Activated CD8-positive, alpha-beta T cell treated with anti-CD3 and anti-CD28 coated beads, Interleukin-2, amount 10 ng/mL, durations not matched to agents 7 days and 5 days (primary cell): ENCODE results near the gene DCAF6. TPM values are rescaled to one million over a fixed set of nuclear protein-coding genes. Genes with fewer than 3 reads are reported as not detected.

Experiments
- ATAC-seq: fragments of 150-1000 bp; cut with Tn5 transposase; one replicate; pipeline ENCODE4 v1.10.0; 2021; ENCODE audit warnings: moderate library complexity
- CTCF ChIA-PET: fragments of 350-600 bp; sonication (Branson Sonifier 250); formaldehyde crosslinking; loops from one replicate; lab custom pipeline; 2021; ENCODE audit warnings: antibody characterized with exemption; lab: Charles Lee
- POLR2A ChIA-PET: fragments of 350-600 bp; sonication (Branson Sonifier 250); formaldehyde crosslinking; loops from one replicate; lab custom pipeline; 2021; ENCODE audit warnings: antibody characterized with exemption; lab: Charles Lee
- DNase-seq: peaks from one replicate; pipeline ENCODE4 v3.0.0-alpha.2; 2020
- H3K27ac Mint-ChIP-seq: one replicate; pipeline ENCODE4 v1.8.0; 2021; ENCODE audit warnings: mild to moderate bottlenecking, mixed read lengths
- H3K27me3 Mint-ChIP-seq: one replicate; pipeline ENCODE4 v1.8.0; 2021; ENCODE audit warnings: low read depth, mixed read lengths
- H3K36me3 Mint-ChIP-seq: one replicate; pipeline ENCODE4 v1.8.0; 2021; ENCODE audit warnings: low read depth, mixed read lengths
- H3K4me1 Mint-ChIP-seq: one replicate; pipeline ENCODE4 v1.8.0; 2021; ENCODE audit warnings: low read depth, mixed read lengths
- H3K4me3 Mint-ChIP-seq: one replicate; pipeline ENCODE4 v1.8.0; 2021; ENCODE audit warnings: mild to moderate bottlenecking, mixed read lengths
- H3K9me3 Mint-ChIP-seq: one replicate; pipeline ENCODE4 v1.8.0; 2022; ENCODE audit warnings: mixed read lengths; ENCODE audit not compliant: insufficient read depth
- total RNA-seq, 2 experiments: library from RNA; stranded (reverse); gene quantifications; one replicate each; pipeline ENCODE4 v1.2.3, GENCODE V29; 2021

Gene DCAF6
- total RNA-seq, 2 experiments from 2014 or later = 22.6 to 25.1 TPM

GRCh38 chr1:168098534-168099320 is 162.2 kb downstream of the DCAF6 start:
- DNase-seq (no peak), ATAC-seq (no peak)
- Mint-ChIP-seq H3K4me1 (no peaks in the 10 kb centered on the region), H3K4me3 (no peak overlapping the region), H3K36me3 (no peaks in the 10 kb centered on the region), H3K27ac (no peak overlapping the region), H3K9me3 (no peaks in the 10 kb centered on the region), H3K27me3 (peaks cover 3% of the 10 kb centered on the region)
- POLR2A ChIA-PET = no interaction called here
- CTCF ChIA-PET = interaction anchor here (2.5 kb wide), 1 partner anchor 16 kb away, joined by 8 read pairs; no protein-coding TSS in a partner anchor

- POLR2A ChIA-PET = no interaction called here
- Mint-ChIP-seq H3K36me3 (no peaks in the 10 kb centered on the region), H3K27me3 (peaks cover 3% of the 10 kb centered on the region), H3K4me1 (no peaks in the 10 kb centered on the region), H3K27ac (no peak overlapping the region), H3K9me3 (no peaks in the 10 kb centered on the region), H3K4me3 (no peak overlapping the region)
- ATAC-seq (no peak), DNase-seq (no peak)
- CTCF ChIA-PET = interaction anchor here (1.7 to 2.5 kb wide), 2 partner anchors 17 kb away, joined by 4 to 8 read pairs; no protein-coding TSS in a partner anchor
Observed at GRCh38 chr1:168099337-168099801, 162.9 kb downstream of the DCAF6 start.

GRCh38 chr1:168100315-168101002 is 164.0 kb downstream of the DCAF6 start:
- DNase-seq (no peak), ATAC-seq (no peak)
- H3K4me1 Mint-ChIP-seq = no peaks in the 10 kb centered on the region
- ChIA-PET POLR2A (interaction anchor here (0.6 kb wide), 1 partner anchor 1779 kb away, joined by 4 read pairs; no protein-coding TSS in a partner anchor), CTCF (interaction anchor here (1.7 kb wide), 1 partner anchor 18 kb away, joined by 4 read pairs; no protein-coding TSS in a partner anchor)
- no peak overlapping the region for H3K27ac Mint-ChIP-seq
- H3K27me3 Mint-ChIP-seq = peaks cover 3% of the 10 kb centered on the region
- no peaks in the 10 kb centered on the region for H3K36me3 Mint-ChIP-seq
- no peak overlapping the region for H3K4me3 Mint-ChIP-seq
- H3K9me3 Mint-ChIP-seq = no peaks in the 10 kb centered on the region

- ChIA-PET CTCF (interaction anchor here (1.0 to 1.5 kb wide), 2 partner anchors 9 to 17 kb away, joined by 3 to 5 read pairs; no protein-coding TSS in a partner anchor), POLR2A (interaction anchor here (0.6 kb wide), 1 partner anchor 1778 kb away, joined by 4 read pairs; no protein-coding TSS in a partner anchor)
- no peak for DNase-seq
- no peak overlapping the region for H3K4me3 Mint-ChIP-seq
- no peaks in the 10 kb centered on the region for H3K36me3 Mint-ChIP-seq
- H3K4me1 Mint-ChIP-seq = no peaks in the 10 kb centered on the region
- no peaks in the 10 kb centered on the region for H3K9me3 Mint-ChIP-seq
- H3K27ac Mint-ChIP-seq = no peak overlapping the region
- no peak for ATAC-seq
- peaks cover 3% of the 10 kb centered on the region for H3K27me3 Mint-ChIP-seq
Observed at GRCh38 chr1:168101336-168101735, 164.9 kb downstream of the DCAF6 start.

GRCh38 chr1:168102487-168102886 is 166.0 kb downstream of the DCAF6 start:
- POLR2A ChIA-PET = no interaction called here
- Mint-ChIP-seq H3K27me3 (peaks cover 5% of the 10 kb centered on the region), H3K27ac (no peak overlapping the region), H3K4me1 (no peaks in the 10 kb centered on the region), H3K4me3 (no peak overlapping the region), H3K9me3 (no peaks in the 10 kb centered on the region), H3K36me3 (no peaks in the 10 kb centered on the region)
- CTCF ChIA-PET = interaction anchor here (0.9 to 1.5 kb wide), 2 partner anchors 18 to 20 kb away, joined by 3 to 5 read pairs; no protein-coding TSS in a partner anchor
- DNase-seq (no peak), ATAC-seq (no peak)

GRCh38 chr1:168104535-168104934 is 168.1 kb downstream of the DCAF6 start:
- POLR2A ChIA-PET = no interaction called here
- no peak overlapping the region for H3K4me3 Mint-ChIP-seq
- ATAC-seq (no peak), DNase-seq (no peak)
- CTCF ChIA-PET = interaction anchor here (0.9 kb wide), 1 partner anchor 41 kb away, joined by 3 read pairs; no protein-coding TSS in a partner anchor
- no peaks in the 10 kb centered on the region for H3K4me1 Mint-ChIP-seq
- H3K27ac Mint-ChIP-seq = no peak overlapping the region
- H3K36me3 Mint-ChIP-seq = no peaks in the 10 kb centered on the region
- peaks cover 5% of the 10 kb centered on the region for H3K27me3 Mint-ChIP-seq
- no peaks in the 10 kb centered on the region for H3K9me3 Mint-ChIP-seq

GRCh38 chr1:168105846-168106245 is 169.4 kb downstream of the DCAF6 start:
- Mint-ChIP-seq H3K27ac (no peak overlapping the region), H3K4me3 (no peak overlapping the region), H3K27me3 (peaks cover 5% of the 10 kb centered on the region), H3K36me3 (no peaks in the 10 kb centered on the region), H3K4me1 (no peaks in the 10 kb centered on the region), H3K9me3 (no peaks in the 10 kb centered on the region)
- POLR2A ChIA-PET = no interaction called here
- CTCF ChIA-PET = interaction anchor here (1.0 to 1.7 kb wide), 2 partner anchors 22 to 24 kb away, joined by 3 to 6 read pairs; no protein-coding TSS in a partner anchor
- ATAC-seq = no peak
- no peak for DNase-seq

- Mint-ChIP-seq H3K27ac (no peak overlapping the region), H3K9me3 (no peaks in the 10 kb centered on the region), H3K4me3 (no peak overlapping the region), H3K27me3 (peaks cover 5% of the 10 kb centered on the region), H3K36me3 (no peaks in the 10 kb centered on the region), H3K4me1 (no peaks in the 10 kb centered on the region)
- ATAC-seq = no peak
- DNase-seq = no peak
- ChIA-PET CTCF (interaction anchor here (1.0 to 1.7 kb wide), 2 partner anchors 22 to 24 kb away, joined by 3 to 6 read pairs; no protein-coding TSS in a partner anchor), POLR2A (no interaction called here)
Observed at GRCh38 chr1:168106274-168106673, 169.8 kb downstream of the DCAF6 start.

- Mint-ChIP-seq H3K4me1 (no peaks in the 10 kb centered on the region), H3K9me3 (no peaks in the 10 kb centered on the region), H3K36me3 (no peaks in the 10 kb centered on the region), H3K27ac (no peak overlapping the region), H3K27me3 (peaks cover 2% of the 10 kb centered on the region), H3K4me3 (no peak overlapping the region)
- ChIA-PET CTCF (interaction anchor here (0.7 to 1.1 kb wide), 2 partner anchors 26 to 29 kb away, joined by 4 read pairs; no protein-coding TSS in a partner anchor), POLR2A (no interaction called here)
- DNase-seq (no peak), ATAC-seq (no peak)
Observed at GRCh38 chr1:168110896-168111545, 174.5 kb downstream of the DCAF6 start.

- Mint-ChIP-seq H3K4me1 (no peaks in the 10 kb centered on the region), H3K4me3 (no peak overlapping the region), H3K27me3 (peaks cover 3% of the 10 kb centered on the region), H3K9me3 (no peaks in the 10 kb centered on the region), H3K36me3 (no peaks in the 10 kb centered on the region), H3K27ac (no peak overlapping the region)
- POLR2A ChIA-PET = no interaction called here
- CTCF ChIA-PET = interaction anchor here (1.6 kb wide), 1 partner anchor 30 kb away, joined by 4 read pairs; no protein-coding TSS in a partner anchor
- ATAC-seq (no peak), DNase-seq (no peak)
Observed at GRCh38 chr1:168112673-168113305, 176.3 kb downstream of the DCAF6 start.

GRCh38 chr1:168114845-168115244 is 178.4 kb downstream of the DCAF6 start:
- no peak for DNase-seq
- Mint-ChIP-seq H3K4me3 (no peak overlapping the region), H3K9me3 (no peaks in the 10 kb centered on the region), H3K27ac (no peak overlapping the region), H3K4me1 (no peaks in the 10 kb centered on the region), H3K36me3 (no peaks in the 10 kb centered on the region), H3K27me3 (peaks cover 15% of the 10 kb centered on the region)
- ATAC-seq = no peak
- ChIA-PET POLR2A (interaction anchor here (0.5 kb wide), 1 partner anchor 180 kb away, joined by 4 read pairs; no protein-coding TSS in a partner anchor), CTCF (no interaction called here)
